ENCODE data around the gene TBKBP1.

TBKBP1 gene

GRCh38 chr17:47697906-47698711, 4.1 kb downstream of the TBKBP1 start:
- DNase-seq (ENCODE audit: low spot score): no peak

- DNase-seq (ENCODE audit: low spot score): no peak
Observed at GRCh38 chr17:47698749-47699535, 5.0 kb downstream of the TBKBP1 start.

DNA sequence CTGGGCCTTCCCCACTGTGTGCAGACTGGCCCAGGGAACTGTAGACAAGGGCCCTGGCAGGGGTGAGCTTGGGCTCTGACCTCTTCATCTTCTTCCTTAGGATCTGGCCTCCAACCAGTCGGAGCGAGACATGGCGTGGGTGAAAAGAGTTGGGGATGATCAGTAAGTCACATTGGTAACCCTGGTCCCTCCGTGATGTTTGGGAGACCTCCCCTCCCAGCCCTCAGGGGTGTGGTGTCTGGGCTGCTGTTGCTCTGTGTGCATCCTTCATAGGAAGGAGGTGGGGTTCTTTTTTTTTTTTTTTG, 5.5 kb downstream of the TBKBP1 start:
- no peak for DNase-seq (ENCODE audit: low spot score)

DNA sequence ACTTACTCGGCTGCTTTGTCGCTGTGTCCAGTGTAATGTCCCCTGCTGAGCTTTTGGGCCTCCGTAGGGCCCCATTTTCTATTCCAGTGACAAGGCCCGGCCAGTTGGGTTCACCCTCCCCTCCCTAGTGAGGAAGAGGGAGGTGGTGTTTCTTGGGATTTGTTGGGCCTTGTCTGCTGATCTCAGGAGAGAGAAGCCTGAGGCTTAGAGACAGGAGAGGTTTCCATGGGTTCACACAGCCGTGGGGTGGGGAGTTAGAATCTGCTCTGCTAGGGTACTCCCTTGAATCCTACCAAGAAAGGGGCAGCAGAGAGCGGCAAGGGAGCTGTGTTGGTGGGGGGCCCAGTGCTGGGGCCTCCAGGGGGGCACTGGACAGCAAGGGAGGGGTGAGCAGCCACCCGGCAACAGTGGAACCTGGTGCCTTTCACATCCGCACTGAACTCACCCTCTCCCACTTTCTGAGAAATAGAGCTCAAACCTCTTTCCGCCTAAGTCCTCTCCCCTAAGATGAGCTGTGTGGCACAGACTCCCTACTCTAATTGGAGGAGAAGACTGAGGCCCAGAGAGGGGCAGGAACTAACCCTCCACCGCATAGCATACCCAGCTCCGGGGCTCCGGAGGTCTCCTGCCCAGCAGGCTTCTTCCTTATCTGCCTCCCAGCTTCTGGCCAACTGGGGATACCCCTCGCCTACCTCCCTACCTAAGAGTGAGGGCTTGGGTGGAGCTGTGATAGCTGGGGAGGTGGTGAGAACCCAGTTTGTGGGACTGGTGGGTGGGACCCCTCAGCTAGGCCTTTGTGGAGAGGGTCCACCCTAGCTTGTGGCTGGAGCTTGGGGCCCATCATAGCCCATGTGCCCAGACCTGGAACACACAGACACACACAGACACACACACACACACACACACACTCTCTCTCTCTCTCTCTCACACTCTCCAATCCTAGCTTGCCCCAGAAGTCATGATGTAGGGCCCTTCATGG, 6.8 kb downstream of the TBKBP1 start:
- DNase-seq (ENCODE audit: low spot score): no peak

DNA sequence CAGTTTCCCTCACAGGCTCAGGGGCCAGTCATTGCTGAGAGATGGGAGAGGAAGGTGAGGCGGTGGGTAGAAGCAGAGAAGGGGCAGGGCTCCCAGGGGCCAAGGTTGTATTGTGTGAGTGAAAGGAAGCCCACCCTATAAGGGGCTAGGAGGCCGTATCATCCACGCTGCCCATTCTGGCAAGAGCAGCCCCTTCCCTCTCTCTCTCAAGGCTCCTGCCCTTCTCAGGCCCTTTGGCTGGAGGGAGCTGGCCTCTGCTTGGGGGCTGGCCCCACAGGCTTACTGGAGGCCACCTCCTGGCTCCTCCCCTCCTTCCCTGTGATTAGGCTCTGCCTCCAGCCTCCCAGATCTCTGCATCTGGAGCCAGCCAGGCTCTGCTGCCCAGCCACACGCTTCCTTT, 7.6 kb downstream of the TBKBP1 start:
- no peak for DNase-seq (ENCODE audit: low spot score)

GRCh38 chr17:47702391-47702995, 8.5 kb downstream of the TBKBP1 start:
- no peak for DNase-seq (ENCODE audit: low spot score)

- no peak for DNase-seq (ENCODE audit: low spot score)
Observed at GRCh38 chr17:47703191-47703591, 9.2 kb downstream of the TBKBP1 start.

DNA sequence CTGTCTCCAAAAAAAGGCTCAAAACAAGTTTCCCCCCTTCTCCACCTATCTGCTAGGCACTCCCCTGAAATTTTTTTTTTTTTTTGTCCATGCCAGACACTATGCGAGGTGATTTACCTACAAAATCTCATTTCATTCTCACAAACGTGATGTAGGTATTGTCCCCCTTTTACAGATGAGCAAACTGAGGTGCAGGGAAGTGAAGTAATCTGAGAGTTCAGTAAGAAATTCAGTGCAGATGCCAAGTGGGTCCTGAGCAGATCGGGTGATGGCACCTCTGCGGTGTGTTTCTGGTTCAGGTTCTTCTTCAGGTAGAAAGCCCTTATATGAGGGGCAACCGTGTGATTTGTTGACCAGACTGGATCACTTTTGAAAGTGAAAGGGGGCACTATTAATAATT, 9.7 kb downstream of the TBKBP1 start:
- no peak for DNase-seq (ENCODE audit: low spot score)

- no peak for DNase-seq (ENCODE audit: low spot score)
Observed at GRCh38 chr17:47704116-47704515, 10.2 kb downstream of the TBKBP1 start.

DNA sequence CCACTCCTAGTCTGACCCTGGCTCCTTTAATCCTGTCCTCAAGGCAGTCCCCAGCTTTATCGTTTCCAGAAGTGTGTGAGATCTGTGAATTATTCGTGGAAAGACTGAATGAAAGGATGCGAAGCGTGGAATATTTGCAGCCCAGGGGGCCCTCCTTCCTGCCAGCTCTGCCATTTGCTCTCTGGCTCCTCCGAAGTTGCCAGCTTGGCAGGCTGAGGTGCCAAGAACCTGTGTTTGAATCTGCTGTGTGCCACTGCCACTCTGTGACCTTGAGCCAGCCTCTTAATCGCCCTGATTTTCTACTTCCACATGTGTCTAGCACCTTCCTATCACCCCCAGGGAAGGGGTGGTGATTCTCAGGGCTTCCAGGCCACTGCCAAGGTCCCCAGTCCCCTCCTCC, 10.8 kb downstream of the TBKBP1 start:
- DNase-seq (ENCODE audit: low spot score): no peak

- DNase-seq (ENCODE audit: low spot score): no peak
Observed at GRCh38 chr17:47705536-47706530, 11.9 kb downstream of the TBKBP1 start.

DNA sequence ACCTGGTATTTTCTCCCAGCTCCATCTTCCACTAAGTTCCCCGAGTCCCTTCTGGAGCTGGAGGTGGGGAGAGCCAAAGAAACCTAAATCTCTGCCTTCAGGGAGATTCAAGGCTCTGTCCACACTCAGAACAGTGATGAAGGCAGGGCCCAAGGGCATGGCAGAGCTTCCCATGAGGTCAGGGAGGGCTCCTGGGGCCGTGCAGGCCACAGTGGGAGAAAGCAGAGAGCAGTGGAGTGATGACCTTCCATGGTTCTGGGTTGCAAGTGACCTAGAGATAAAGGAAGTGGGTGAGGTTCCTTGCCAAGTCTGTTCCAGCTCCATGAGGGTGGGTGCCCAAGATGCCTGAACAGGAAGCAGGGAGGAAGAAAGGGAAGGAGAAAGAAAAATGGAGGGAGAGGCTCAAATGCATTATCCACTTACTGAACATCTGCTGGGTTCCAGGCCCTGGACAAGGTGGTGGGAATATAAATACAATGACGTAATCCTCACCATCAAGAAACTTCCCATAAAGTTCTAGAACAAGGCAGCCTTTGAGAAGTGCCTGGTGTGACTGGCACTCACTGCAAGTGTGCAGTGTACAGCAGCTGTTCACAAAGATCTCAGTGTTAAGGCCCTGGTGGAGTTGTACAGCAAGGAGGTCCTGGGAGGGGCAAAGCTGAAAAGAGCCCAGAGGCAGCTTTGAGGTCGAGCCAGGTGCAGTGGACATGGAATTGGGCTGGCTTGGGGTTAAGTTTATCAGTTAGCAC, 13.3 kb downstream of the TBKBP1 start:
- peak; percentile 84 for DNase-seq (ENCODE audit: low spot score)

DNA sequence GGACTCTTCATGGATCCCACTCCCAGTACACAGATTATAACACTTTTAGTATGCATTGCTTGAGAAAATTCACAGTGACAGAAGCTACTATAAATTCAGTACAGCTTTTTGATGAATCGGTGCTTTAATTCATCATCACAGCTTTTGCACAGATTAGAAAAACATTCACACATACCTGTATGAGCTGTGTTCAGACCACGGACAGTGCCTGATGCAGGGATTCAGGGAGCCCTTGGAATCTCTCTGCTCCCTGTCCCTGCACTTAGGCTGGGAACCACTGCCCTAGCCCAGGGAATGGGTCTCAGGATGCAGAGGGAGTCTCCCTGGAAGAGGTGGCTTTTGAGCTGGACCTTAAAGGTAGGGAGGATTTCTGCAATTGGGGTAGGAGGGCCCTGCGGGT, 13.9 kb downstream of the TBKBP1 start:
- DNase-seq (ENCODE audit: low spot score): no peak

DNA sequence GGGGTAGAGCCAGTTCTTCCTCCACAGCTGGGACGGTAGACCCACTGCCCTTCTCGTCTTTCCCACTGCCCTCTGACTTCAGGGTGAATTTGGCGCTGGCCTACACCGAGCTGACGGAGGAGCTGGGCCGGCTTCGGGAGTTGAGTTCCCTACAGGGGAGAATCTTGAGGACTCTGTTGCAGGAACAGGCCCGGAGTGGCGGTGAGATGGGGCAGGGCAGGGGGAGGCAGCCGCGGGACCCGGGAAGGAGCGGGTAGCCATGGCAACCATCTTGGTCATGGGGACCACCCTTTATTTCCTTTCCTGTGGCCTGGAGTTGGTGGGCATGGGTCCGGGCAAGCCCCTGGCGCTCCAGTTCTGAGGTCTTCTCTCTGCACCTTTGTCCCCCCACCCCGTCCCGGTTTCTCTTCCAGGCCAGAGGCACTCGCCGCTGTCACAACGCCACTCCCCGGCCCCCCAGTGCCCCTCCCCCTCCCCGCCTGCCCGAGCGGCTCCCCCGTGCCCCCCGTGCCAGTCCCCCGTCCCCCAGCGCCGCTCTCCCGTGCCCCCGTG, 14.4 kb downstream of the TBKBP1 start:
- DNase-seq (ENCODE audit: low spot score): no peak

DNA sequence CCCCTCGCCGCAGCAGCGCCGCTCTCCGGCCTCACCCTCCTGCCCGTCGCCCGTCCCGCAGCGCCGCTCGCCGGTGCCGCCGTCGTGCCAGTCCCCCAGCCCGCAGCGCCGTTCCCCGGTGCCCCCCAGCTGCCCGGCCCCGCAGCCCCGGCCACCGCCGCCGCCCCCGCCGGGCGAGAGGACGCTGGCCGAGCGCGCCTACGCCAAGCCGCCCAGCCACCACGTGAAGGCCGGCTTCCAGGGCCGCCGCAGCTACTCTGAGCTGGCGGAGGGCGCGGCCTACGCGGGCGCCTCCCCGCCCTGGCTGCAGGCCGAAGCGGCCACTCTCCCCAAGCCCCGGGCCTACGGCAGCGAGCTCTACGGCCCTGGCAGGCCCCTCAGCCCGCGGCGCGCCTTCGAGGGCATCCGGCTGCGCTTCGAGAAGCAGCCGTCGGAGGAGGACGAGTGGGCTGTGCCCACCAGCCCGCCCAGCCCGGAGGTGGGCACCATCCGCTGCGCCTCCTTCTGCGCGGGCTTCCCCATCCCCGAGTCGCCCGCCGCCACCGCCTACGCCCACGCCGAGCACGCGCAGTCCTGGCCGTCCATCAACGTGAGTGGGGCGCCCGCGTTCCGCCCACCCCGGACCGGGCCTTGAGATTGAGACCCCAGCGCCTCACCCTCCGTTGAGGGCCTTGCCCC, 15.0 kb downstream of the TBKBP1 start:
- no peak for DNase-seq (ENCODE audit: low spot score)

DNA sequence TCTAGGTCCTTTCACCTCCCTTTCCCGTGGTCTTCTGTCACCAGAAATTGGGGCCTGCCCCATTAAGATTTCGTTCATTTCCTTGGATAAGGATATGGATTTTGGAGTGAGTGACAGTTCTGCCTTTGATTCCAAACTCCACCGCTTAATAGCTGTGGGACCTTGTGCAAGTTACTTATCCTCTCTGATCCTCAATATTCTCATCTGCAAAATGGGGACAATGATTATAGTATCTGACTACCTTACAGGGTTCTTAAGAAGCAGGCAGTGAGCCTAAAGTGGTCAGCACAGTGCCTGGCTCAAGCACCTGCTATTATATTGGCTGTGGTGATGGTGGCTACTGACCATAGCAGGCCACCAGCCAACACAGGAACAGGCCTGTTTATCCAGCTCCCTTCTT, 15.6 kb downstream of the TBKBP1 start:
- no peak for DNase-seq (ENCODE audit: low spot score)

DNA sequence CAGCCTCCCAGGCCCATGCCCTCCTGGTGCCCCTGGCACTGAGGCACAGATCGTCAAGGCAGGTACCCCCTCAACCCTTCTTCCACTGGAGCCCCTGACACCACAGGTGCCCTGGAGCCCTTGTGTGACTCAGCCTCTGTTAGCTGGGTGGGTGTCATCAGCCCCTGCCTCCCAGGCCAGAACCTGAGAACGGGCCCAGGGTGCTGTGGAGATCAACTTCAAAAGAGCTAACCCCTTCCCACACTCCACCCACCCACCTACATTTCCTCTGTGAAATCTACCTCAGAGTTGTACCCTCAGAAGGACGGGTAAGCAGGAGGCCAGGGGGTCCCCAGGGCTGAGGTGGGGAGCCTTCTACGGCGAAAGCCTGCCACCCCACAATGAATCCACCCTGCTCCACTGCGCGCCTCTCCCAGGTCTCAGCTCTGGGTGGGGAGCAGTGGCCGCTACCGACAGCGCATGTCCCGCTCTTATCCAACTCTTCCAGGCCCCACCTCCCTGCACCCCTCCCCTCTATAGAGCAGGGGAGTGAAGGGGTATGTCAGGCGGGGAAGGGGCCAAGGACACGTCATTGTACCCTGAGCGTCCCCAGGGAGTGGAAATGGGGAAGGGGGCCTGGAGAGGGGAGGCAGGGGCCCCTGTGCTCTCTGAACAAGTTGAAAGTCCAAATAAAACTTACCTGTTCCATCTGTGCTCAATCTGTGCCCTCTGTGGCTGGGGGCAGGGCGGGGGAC, 17.6 kb downstream of the TBKBP1 start:
- no peak for DNase-seq (ENCODE audit: low spot score)

DNA sequence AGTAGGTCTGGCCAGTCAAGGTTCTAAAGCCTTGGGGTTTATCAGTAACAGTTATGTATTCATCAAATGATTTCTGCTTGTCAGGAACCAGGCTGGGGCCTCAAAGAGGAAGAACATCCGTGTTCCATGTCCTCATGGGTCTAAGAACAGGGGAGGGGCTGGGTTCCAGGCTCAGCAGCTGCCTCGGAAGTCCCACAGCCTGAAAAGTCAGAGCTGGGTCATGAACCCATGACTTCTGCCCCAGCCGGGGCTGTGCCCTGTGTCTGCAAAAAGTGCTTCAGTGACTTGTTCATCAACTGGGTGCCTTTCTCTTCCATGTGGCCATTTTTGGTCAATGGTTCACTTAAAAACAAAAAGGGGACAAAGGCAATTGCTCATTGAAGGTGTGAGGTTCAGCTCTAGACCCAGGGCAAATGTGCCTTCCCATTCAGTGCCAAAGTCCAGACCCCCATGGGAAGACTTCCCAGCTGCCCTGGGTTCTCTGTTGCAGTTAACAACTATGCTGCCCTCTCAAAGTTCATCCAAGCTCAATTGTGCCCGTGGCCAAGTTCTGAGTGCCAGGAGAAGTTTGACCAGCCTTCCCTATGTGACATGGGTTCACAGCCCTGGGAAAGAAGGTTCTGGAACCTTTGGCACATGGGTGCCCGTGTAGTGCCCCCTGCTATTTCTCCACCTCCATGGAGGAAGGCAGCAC, 18.5 kb downstream of the TBKBP1 start:
- no peak for DNase-seq (ENCODE audit: low spot score)

Data from globus pallidus (tissue), 1 donor.